Neural progenitor cell (in vitro differentiated cells): Measurements from ENCODE around the gene PM20D1. TPM values are rescaled to one million over a fixed set of nuclear protein-coding genes. Genes with fewer than 3 reads are reported as not detected.

Experiments
- DNase-seq: peaks from one replicate; pipeline ENCODE4 v3.0.0-alpha.2; 2016; ENCODE audit warnings: low spot score
- H2AFZ ChIP-seq: fragments of 200-600 bp; sonication (generic); replicated peaks from 2 replicates; pipeline ENCODE4 v1.6.1; 2016; ENCODE audit warnings: antibody characterized with exemption
- H3F3A ChIP-seq: fragments of 200-600 bp; sonication (generic); 2 replicates; pipeline ENCODE4 v1.6.1; 2016; ENCODE audit warnings: antibody characterized with exemption, low read depth
- H3K27ac ChIP-seq: fragments of 200-600 bp; sonication (generic); 2 replicates; pipeline ENCODE4 v1.5.1; 2016; ENCODE audit warnings: mild to moderate bottlenecking
- H3K27me3 ChIP-seq: fragments of 200-600 bp; sonication (generic); 2 replicates; pipeline ENCODE4 v1.6.1; 2016; ENCODE audit warnings: mild to moderate bottlenecking, moderate library complexity
- H3K36me3 ChIP-seq: fragments of 200-600 bp; sonication (generic); 2 replicates; pipeline ENCODE4 v1.5.1; 2016
- H3K4me1 ChIP-seq: fragments of 200-600 bp; sonication (generic); 2 replicates; pipeline ENCODE4 v1.6.1; 2016; ENCODE audit warnings: mixed run types
- H3K4me2 ChIP-seq: fragments of 200-600 bp; sonication (generic); 2 replicates; pipeline ENCODE4 v1.6.1; 2016
- H3K4me3 ChIP-seq: fragments of 200-600 bp; sonication (generic); 2 replicates; pipeline ENCODE4 v1.5.1; 2016
- H3K79me2 ChIP-seq: fragments of 200-600 bp; sonication (generic); 2 replicates; pipeline ENCODE4 v1.6.1; 2016; ENCODE audit warnings: low read depth
- H3K9ac ChIP-seq: fragments of 200-600 bp; sonication (generic); 2 replicates; pipeline ENCODE4 v1.6.1; 2016
- H3K9me3 ChIP-seq: fragments of 200-600 bp; sonication (generic); 2 replicates; pipeline ENCODE4 v1.5.1; 2016; ENCODE audit warnings: low read depth
- H4K20me1 ChIP-seq: fragments of 200-600 bp; sonication (generic); 2 replicates; pipeline ENCODE4 v1.6.1; 2016; ENCODE audit warnings: low read depth
- H3K27ac Mint-ChIP-seq: 3 replicates; pipeline ENCODE4 v1.8.0; 2021; ENCODE audit warnings: mixed read lengths
- H3K27me3 Mint-ChIP-seq: 2 replicates; pipeline ENCODE4 v1.8.0; 2022; ENCODE audit warnings: low read depth, mild to moderate bottlenecking, inconsistent platforms, moderate library complexity, mixed read lengths; ENCODE audit not compliant: insufficient read depth
- H3K36me3 Mint-ChIP-seq: 3 replicates; pipeline ENCODE4 v1.8.0; 2021; ENCODE audit warnings: mixed read lengths
- H3K4me1 Mint-ChIP-seq: 3 replicates; pipeline ENCODE4 v1.8.0; 2021; ENCODE audit warnings: mixed read lengths
- H3K4me3 Mint-ChIP-seq: 3 replicates; pipeline ENCODE4 v1.8.0; 2021; ENCODE audit warnings: mild to moderate bottlenecking, moderate library complexity, mixed read lengths
- H3K9me3 Mint-ChIP-seq: 3 replicates; pipeline ENCODE4 v1.8.0; 2020; ENCODE audit warnings: mixed read lengths
- EZH2 ChIP-seq: fragments of 200-600 bp; sonication (generic); IDR thresholded peaks from 2 replicates; pipeline ENCODE4 v1.6.1; 2017; ENCODE audit warnings: antibody characterized with exemption, mild to moderate bottlenecking, moderate library complexity
- EZH2phosphoT487 ChIP-seq: fragments of 200-600 bp; sonication (generic); IDR thresholded peaks from 2 replicates; pipeline ENCODE4 v1.6.1; 2017; ENCODE audit warnings: antibody characterized with exemption
- total RNA-seq: library from RNA; depleted of rRNA; stranded (reverse); fragments of >200 nt; gene quantifications from 2 replicates; pipeline ENCODE4 v1.2.3, GENCODE V29; 2015; ENCODE audit warnings: low replicate concordance
- TF ChIP-seq, protein P1 (sequence below): fragments of 200-600 bp; sonication (generic); IDR thresholded peaks from 2 replicates; pipeline ENCODE4 v1.5.1; 2017; ENCODE audit warnings: antibody characterized with exemption, mild to moderate bottlenecking

PM20D1 gene
- total RNA-seq, 1 donor from 2014 or later: not detected

DNA sequence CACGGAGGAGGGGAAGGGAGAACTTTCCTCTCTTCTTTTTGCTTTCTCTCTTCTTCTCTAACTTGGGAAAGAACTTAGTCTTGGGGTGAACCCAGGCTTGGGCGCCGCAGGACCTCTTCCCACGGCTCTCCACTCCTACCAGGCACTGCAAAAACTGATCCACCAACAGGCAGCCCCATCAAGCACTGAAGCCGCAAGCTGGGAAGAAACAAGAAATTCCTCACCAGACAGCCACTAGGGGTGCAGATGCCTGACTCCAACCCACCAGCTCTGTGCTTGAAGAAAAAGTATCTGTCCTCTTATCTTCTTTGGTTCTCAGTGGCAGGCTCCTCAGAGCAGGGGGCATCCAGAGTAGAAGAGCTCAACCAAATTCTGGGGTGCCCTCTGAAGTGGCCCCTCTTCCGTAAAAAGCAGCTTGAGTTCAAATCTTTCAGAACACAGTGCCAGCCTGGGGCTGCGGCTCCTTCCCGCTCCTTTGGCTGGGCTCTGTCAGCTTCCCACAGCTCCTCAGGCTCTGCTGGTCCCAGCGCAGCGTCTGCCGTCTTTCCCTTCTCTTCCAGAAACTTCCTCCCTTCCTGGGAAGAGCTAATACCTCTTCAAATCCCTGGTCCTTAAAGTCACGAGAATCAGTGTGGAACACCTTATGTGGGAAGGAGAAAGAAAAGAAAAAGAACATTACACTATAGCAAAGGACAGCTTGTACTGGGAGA is 39.3 kb downstream of the PM20D1 start:
- Histone ChIP-seq H3K27ac (no peak overlapping the region), H3K79me2 (peaks cover 23% of the 10 kb centered on the region), H4K20me1 (peaks cover 11% of the 10 kb centered on the region), H2AFZ (no peak overlapping the region), H3K4me3 (no peak overlapping the region), H3K27me3 (peaks cover 14% of the 10 kb centered on the region), H3K9ac (no peak overlapping the region), H3F3A (peaks cover 9% of the 10 kb centered on the region), H3K9me3 (no peaks in the 10 kb centered on the region), H3K4me2 (no peak overlapping the region), H3K36me3 (no peaks in the 10 kb centered on the region), H3K4me1 (peaks cover 24% of the 10 kb centered on the region)
- Mint-ChIP-seq H3K36me3 (peaks cover 27% of the 10 kb centered on the region), H3K27ac (no peak overlapping the region), H3K27me3 (peaks cover 2% of the 10 kb centered on the region), H3K4me1 (peaks cover 33% of the 10 kb centered on the region), H3K4me3 (peak overlapping the region; percentile 93), H3K9me3 (no peaks in the 10 kb centered on the region)
- DNase-seq: peak; percentile 44
- TF ChIP-seq EZH2phosphoT487 (no peak), EZH2 (no peak)
- TF ChIP-seq, protein P1, sequence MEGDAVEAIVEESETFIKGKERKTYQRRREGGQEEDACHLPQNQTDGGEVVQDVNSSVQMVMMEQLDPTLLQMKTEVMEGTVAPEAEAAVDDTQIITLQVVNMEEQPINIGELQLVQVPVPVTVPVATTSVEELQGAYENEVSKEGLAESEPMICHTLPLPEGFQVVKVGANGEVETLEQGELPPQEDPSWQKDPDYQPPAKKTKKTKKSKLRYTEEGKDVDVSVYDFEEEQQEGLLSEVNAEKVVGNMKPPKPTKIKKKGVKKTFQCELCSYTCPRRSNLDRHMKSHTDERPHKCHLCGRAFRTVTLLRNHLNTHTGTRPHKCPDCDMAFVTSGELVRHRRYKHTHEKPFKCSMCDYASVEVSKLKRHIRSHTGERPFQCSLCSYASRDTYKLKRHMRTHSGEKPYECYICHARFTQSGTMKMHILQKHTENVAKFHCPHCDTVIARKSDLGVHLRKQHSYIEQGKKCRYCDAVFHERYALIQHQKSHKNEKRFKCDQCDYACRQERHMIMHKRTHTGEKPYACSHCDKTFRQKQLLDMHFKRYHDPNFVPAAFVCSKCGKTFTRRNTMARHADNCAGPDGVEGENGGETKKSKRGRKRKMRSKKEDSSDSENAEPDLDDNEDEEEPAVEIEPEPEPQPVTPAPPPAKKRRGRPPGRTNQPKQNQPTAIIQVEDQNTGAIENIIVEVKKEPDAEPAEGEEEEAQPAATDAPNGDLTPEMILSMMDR: peak; percentile 36

DNA sequence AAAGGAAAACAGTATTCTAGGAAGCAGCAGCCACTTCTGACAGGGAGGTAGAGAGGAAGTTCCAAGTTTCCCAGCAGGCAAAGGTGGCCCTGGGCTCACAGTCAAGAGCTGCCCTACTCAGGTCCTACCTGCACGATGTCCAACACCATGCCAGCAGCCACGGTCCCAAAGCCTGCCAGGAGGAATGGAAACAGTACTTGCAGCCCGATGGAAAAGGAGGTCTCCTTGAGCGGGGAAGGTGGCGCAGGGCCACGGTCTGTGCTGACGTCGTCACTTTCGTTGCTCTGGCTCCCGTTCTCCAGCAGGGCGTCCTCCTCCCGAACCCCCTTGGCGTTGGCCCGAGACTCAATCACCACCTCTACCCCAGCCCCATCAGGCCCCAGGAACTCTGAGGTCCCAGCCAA is 40.0 kb downstream of the PM20D1 start:
- no peak overlapping the region for H3K9ac ChIP-seq
- peaks cover 11% of the 10 kb centered on the region for H4K20me1 ChIP-seq
- Mint-ChIP-seq H3K36me3 (peaks cover 27% of the 10 kb centered on the region), H3K4me1 (peaks cover 33% of the 10 kb centered on the region), H3K4me3 (no peak overlapping the region), H3K27ac (no peak overlapping the region), H3K27me3 (peaks cover 2% of the 10 kb centered on the region), H3K9me3 (no peaks in the 10 kb centered on the region)
- TF ChIP-seq EZH2phosphoT487: no peak
- no peak for TF ChIP-seq EZH2
- TF ChIP-seq, protein P1: no peak
- peaks cover 21% of the 10 kb centered on the region for H3K79me2 ChIP-seq
- H3K27me3 ChIP-seq: peaks cover 12% of the 10 kb centered on the region
- no peak overlapping the region for H3K27ac ChIP-seq
- H3K9me3 ChIP-seq: no peaks in the 10 kb centered on the region
- no peaks in the 10 kb centered on the region for H3K36me3 ChIP-seq
- no peak overlapping the region for H3K4me3 ChIP-seq
- peaks cover 24% of the 10 kb centered on the region for H3K4me1 ChIP-seq
- no peak overlapping the region for H3K4me2 ChIP-seq
- peaks cover 9% of the 10 kb centered on the region for H3F3A ChIP-seq
- H2AFZ ChIP-seq: no peak overlapping the region
- DNase-seq: no peak

DNA sequence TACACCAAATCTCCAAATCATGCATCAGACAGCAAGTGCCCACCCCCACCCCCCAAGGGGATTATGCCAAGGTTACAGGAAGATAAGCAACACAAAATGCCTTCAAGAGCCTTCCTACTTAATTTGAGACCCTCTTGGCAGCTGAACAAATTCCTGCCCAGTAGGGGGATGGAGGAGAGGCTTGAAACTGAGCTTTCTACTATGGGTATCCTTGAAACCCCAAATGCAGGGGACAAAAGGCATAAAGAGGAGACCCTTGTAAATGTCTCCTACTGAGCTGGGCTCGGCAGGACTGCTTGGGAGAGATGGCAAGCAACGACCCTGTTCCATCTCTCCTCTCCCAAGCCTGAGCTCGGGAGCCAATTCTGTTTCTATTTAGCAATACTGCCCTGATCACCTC is 40.5 kb downstream of the PM20D1 start:
- Histone ChIP-seq H2AFZ (no peak overlapping the region), H3K36me3 (no peaks in the 10 kb centered on the region), H3K27me3 (peaks cover 7% of the 10 kb centered on the region), H3K4me2 (peak overlapping the region; percentile 11), H3K9me3 (no peaks in the 10 kb centered on the region), H4K20me1 (peaks cover 11% of the 10 kb centered on the region), H3K27ac (no peak overlapping the region), H3K9ac (no peak overlapping the region), H3K4me1 (peaks cover 24% of the 10 kb centered on the region), H3F3A (peaks cover 9% of the 10 kb centered on the region), H3K4me3 (no peak overlapping the region), H3K79me2 (peaks cover 21% of the 10 kb centered on the region)
- Mint-ChIP-seq H3K4me3 (peak overlapping the region; percentile 7), H3K4me1 (peaks cover 33% of the 10 kb centered on the region), H3K27me3 (peaks cover 2% of the 10 kb centered on the region), H3K9me3 (no peaks in the 10 kb centered on the region), H3K36me3 (peaks cover 28% of the 10 kb centered on the region), H3K27ac (no peak overlapping the region)
- no peak for DNase-seq
- TF ChIP-seq, protein P1: no peak
- TF ChIP-seq EZH2: no peak
- TF ChIP-seq EZH2phosphoT487: no peak
